ENCODE data around the gene MAP3K5. TPM values are rescaled to one million over a fixed set of nuclear protein-coding genes. Genes with fewer than 3 reads are reported as not detected.

MAP3K5 gene
- total RNA-seq, 2 donors from 2014 or later: 6.7 to 11.9 TPM

DNA sequence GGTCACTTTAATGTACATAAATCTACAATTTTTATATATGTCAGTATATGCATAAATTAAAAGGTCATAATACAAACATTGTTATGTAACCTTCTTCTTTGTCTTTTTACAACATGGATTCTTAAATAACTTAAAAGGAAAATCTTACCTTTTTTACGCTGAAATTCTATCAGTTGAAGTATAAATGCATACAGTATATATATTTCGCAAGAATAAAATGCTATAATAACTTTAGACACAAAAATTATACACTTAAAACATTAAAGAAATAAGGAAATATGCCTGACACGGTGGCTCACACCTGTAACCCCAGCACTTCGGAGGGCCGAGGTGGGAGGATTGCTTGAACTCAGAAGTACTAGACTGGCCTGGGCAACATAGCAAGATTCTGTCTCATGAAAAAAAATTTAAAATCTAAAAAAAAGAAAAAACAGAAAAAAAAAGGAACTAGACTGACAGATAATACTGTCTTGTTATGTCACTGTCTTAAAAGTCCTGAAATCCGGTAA is 132.2 kb downstream of the MAP3K5 start:
- TF ChIP-seq, protein P1, sequence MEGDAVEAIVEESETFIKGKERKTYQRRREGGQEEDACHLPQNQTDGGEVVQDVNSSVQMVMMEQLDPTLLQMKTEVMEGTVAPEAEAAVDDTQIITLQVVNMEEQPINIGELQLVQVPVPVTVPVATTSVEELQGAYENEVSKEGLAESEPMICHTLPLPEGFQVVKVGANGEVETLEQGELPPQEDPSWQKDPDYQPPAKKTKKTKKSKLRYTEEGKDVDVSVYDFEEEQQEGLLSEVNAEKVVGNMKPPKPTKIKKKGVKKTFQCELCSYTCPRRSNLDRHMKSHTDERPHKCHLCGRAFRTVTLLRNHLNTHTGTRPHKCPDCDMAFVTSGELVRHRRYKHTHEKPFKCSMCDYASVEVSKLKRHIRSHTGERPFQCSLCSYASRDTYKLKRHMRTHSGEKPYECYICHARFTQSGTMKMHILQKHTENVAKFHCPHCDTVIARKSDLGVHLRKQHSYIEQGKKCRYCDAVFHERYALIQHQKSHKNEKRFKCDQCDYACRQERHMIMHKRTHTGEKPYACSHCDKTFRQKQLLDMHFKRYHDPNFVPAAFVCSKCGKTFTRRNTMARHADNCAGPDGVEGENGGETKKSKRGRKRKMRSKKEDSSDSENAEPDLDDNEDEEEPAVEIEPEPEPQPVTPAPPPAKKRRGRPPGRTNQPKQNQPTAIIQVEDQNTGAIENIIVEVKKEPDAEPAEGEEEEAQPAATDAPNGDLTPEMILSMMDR (IDR thresholded peaks at IDR 0.05): no peak
- Histone ChIP-seq H3K9me3 (no peaks in the 10 kb centered on the region), H3K4me3 (no peak overlapping the region), H3K27me3 (no peaks in the 10 kb centered on the region), H3K4me1 (no peaks in the 10 kb centered on the region), H3K27ac (no peak overlapping the region), H3K36me3 (no peaks in the 10 kb centered on the region)
- no peak for DNase-seq (ENCODE audit: low spot score)

DNA sequence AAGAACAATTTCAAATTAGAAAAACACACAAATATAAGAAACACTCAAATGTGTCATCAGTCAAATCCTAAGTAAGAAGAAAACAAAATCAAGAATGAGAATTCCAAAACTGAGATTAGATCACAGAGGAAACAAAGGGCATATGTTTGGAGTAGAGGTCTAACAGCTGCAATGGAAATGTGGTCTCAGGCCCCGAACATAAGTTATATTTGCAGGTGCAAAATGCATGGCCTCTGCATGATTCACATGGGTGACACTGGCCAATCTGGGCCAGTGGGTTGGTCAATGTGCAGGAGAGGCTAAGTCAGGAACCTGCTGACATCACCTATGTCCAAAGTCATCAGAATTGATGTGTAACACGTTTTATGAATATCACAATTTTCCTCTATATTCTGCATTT is 133.6 kb downstream of the MAP3K5 start:
- Histone ChIP-seq H3K27ac (no peak overlapping the region), H3K36me3 (no peaks in the 10 kb centered on the region), H3K4me3 (no peak overlapping the region), H3K27me3 (no peaks in the 10 kb centered on the region), H3K9me3 (no peaks in the 10 kb centered on the region), H3K4me1 (no peaks in the 10 kb centered on the region)
- TF ChIP-seq, protein P1 (IDR thresholded peaks at IDR 0.05): no peak
- no peak for DNase-seq (ENCODE audit: low spot score)

DNA sequence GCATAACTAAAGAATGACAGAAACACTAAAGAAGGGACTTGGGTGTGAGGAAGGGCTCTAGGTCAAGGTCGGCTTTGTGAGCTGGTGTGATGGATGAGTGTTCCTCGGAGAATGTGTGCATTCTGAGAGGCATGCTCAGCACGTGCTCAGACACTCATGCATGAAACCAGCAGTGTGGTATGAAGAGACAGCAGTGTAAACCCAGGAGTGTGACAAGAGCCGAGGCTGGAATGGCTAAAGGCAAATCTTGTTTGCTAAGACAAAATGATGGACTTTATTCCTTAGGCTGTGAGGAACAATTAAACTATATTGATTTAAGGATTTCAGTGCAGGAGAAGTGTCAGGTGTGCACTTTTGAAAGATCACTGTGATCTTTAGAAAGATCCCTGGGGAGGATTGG is 134.6 kb downstream of the MAP3K5 start:
- DNase-seq (ENCODE audit: low spot score): no peak
- Histone ChIP-seq H3K27me3 (no peaks in the 10 kb centered on the region), H3K9me3 (no peaks in the 10 kb centered on the region), H3K27ac (no peak overlapping the region), H3K4me3 (no peak overlapping the region), H3K36me3 (no peaks in the 10 kb centered on the region), H3K4me1 (no peaks in the 10 kb centered on the region)
- TF ChIP-seq, protein P1 (IDR thresholded peaks at IDR 0.05): no peak

DNA sequence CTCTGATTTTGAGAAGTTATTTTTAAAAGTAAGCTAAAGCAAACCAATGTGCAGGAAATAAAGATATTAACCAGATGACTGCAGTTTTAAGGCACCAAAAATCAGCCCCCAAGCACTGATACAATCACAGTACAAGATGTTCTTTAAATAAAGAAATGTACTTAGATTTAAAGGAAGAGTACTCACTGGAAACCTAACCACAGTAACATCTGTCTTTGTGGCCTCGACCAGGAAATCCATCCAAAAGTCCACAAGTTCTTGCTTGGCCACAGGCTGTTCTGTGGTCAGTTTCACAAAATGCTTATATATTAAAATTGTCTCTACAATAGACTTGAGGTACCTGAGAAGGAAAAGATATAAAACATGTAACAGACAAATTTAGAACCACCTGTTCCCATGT is 136.2 kb downstream of the MAP3K5 start:
- TF ChIP-seq, protein P1 (IDR thresholded peaks at IDR 0.05): no peak
- Histone ChIP-seq H3K9me3 (no peaks in the 10 kb centered on the region), H3K4me1 (no peaks in the 10 kb centered on the region), H3K27me3 (no peaks in the 10 kb centered on the region), H3K36me3 (no peaks in the 10 kb centered on the region), H3K4me3 (no peak overlapping the region), H3K27ac (no peak overlapping the region)
- no peak for DNase-seq (ENCODE audit: low spot score)

DNA sequence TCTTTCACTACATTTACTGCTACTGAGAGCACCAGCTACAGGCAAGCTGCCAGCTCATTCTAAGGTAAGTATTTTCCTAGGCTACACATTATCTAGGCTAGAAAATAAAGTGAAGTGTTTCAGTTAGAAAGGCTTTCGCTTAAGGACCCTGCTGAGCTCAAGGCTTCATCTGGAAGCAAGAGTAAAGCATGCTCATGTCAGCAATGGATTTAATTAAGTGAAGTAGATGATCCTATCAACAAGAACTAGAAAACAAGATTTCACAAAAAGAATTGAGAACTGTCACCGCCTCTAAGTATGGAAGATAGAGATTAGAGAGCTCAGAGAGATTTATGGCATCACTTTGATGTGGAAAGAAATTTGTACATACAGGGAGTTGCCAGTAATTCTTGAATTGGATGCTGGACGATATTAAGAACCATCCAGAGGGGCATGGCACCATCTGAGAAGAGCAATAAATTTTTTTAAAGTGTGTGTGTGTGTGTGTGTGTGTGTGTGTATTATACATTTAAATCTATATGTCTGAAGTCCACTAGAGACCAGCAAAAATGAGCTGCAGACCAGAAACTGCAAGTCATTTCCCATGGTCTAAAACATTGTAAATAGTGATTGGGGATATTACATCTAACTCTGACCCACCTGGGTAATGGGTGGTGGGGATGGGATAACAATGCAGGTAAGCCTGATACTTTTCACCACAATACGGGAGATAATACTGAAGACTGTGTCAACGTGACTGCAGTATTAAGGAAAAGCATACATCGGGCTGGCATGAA is 136.8 kb downstream of the MAP3K5 start:
- Histone ChIP-seq H3K36me3 (no peaks in the 10 kb centered on the region), H3K4me3 (no peak overlapping the region), H3K27ac (no peak overlapping the region), H3K9me3 (no peaks in the 10 kb centered on the region), H3K27me3 (no peaks in the 10 kb centered on the region), H3K4me1 (no peaks in the 10 kb centered on the region)
- no peak for DNase-seq (ENCODE audit: low spot score)
- TF ChIP-seq, protein P1 (IDR thresholded peaks at IDR 0.05): no peak

DNA sequence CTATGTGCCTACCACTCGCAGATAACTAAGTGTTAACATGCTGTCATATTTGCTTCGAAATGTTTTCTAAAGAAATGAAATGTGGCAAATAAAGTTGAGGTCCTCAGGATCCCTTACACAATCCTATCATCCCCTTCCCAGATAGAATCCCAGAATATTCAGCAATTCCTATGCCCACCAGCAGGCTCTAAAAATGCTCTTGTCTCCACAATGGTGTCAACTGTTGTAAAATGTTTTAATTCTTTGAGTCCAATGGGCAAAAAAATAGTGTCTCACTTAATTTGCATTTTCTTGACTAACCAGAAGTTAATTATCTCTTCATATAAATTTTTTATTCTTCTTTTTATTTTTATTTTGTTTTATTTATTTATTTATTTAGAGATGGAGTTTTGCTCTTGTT is 138.2 kb downstream of the MAP3K5 start:
- Histone ChIP-seq H3K4me1 (no peaks in the 10 kb centered on the region), H3K27me3 (no peaks in the 10 kb centered on the region), H3K4me3 (no peak overlapping the region), H3K9me3 (no peaks in the 10 kb centered on the region), H3K27ac (no peak overlapping the region), H3K36me3 (no peaks in the 10 kb centered on the region)
- TF ChIP-seq, protein P1 (IDR thresholded peaks at IDR 0.05): no peak
- DNase-seq (ENCODE audit: low spot score): no peak
